Measurements from ENCODE around the gene BCAN. TPM values are rescaled to one million over a fixed set of nuclear protein-coding genes. Genes with fewer than 3 reads are reported as not detected.

The BCAN gene
- total and polyA plus RNA-seq, 2 experiments from 2014 or later = 2.3 to 5.5 TPM

- TF ChIP-seq ZNF462 (CRISPR knock-in tag; IDR thresholded peaks at IDR 0.05) (no peak), CREB1 (CRISPR knock-in tag; IDR thresholded peaks at IDR 0.05; ENCODE audit: low read depth) (no peak), STAT1 (IDR thresholded peaks at IDR 0.05; ENCODE audit: unreplicated experiment) (no peak), REST (IDR thresholded peaks at IDR 0.05; ENCODE audit: unreplicated experiment) (no peak), ZNF114 (CRISPR knock-in tag; IDR thresholded peaks at IDR 0.05) (no peak), JUNB (IDR thresholded peaks at IDR 0.05; ENCODE audit: unreplicated experiment) (no peak)
Observed at GRCh38 chr1:156694690-156694962, 52.7 kb downstream of the BCAN start (continued).

GRCh38 chr1:156696755-156697154 is 54.8 kb downstream of the BCAN start:
- H3K27ac Mint-ChIP-seq = no peak overlapping the region
- Histone ChIP-seq H3K27me3 (ENCODE audit: insufficient read depth) (peaks cover 4% of the 10 kb centered on the region), H3K36me3 (ENCODE audit: insufficient read depth) (no peaks in the 10 kb centered on the region; the same call in 1 of the 2 replicates), H3F3A (replicated peaks; ENCODE audit: low read depth) (peaks cover 25% of the 10 kb centered on the region), H3K27ac (ENCODE audit: low read depth) (no peak overlapping the region), H3K9me2 (ENCODE audit: insufficient read depth) (no peaks in the 10 kb centered on the region), H3K79me2 (replicated peaks; ENCODE audit: insufficient read depth) (no peaks in the 10 kb centered on the region), H4K20me1 (replicated peaks; ENCODE audit: insufficient read depth) (no peaks in the 10 kb centered on the region; the same call in 1 of the 2 replicates), H3K4me3 (no peak overlapping the region), H3K4me2 (no peak overlapping the region), H2AFZ (no peak overlapping the region), H3K4me1 (ENCODE audit: insufficient read depth) (peaks cover 28% of the 10 kb centered on the region)
- DNase-seq (ENCODE audit: low spot score) (no peak), ATAC-seq (no peak)
- H3K36me3 Mint-ChIP-seq (ENCODE audit: low read depth) = peaks cover 42% of the 10 kb centered on the region
- H3K4me1 Mint-ChIP-seq = peaks cover 41% of the 10 kb centered on the region
- H3K9me3 Mint-ChIP-seq = no peaks in the 10 kb centered on the region; the same call in 1 of the 3 replicates
- peaks cover 18% of the 10 kb centered on the region for H3K27me3 Mint-ChIP-seq (ENCODE audit: insufficient read depth, low read depth, poor library complexity)
- H3K4me3 Mint-ChIP-seq = no peak overlapping the region; the same call in 2 of the 3 replicates
- TF ChIP-seq ZNF462 (CRISPR knock-in tag; IDR thresholded peaks at IDR 0.05) = no peak

Data from GM23338 (cell line).